Measurements from ENCODE around the gene CFAP77. TPM values are rescaled to one million over a fixed set of nuclear protein-coding genes. Genes with fewer than 3 reads are reported as not detected.
A peak's percentile ranks its signal among the peaks of the same experiment; 100 is the strongest.

Gene CFAP77
- total and polyA plus RNA-seq, 2 of the 13 experiments (the other 11 are each of a cell fraction or from before 2014, with no cell fraction given): not detected

DNA sequence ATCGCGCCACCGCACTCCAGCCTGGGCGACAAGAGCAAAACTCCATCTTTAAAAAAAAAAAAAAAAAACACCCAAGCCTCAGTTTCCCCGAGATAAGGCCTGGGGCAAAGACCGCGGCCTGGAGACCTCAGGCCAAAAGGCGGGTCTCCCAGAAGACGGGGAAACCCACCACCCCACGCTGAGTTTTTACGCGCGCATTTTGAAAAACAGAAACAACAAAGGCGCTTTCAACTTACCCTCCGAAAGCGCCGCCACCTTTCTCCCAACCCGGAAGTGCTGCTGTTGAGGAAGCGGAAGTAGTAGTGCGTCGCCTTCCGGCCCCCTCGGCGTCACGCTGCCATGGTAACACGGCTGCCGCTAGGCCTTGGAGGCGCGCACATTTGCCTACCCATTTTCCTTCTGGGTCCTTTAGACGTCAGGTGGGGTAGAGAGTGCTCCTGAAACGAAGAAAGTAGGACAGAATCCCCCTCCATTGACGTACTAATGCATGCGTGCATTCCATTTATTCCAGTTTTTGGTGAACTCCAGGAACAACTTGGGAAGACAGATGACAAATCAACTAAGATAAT, 3.4 kb upstream of the CFAP77 start, which contains the start of gene TTF1 (continued):
- TF ChIP-seq, protein P1, sequence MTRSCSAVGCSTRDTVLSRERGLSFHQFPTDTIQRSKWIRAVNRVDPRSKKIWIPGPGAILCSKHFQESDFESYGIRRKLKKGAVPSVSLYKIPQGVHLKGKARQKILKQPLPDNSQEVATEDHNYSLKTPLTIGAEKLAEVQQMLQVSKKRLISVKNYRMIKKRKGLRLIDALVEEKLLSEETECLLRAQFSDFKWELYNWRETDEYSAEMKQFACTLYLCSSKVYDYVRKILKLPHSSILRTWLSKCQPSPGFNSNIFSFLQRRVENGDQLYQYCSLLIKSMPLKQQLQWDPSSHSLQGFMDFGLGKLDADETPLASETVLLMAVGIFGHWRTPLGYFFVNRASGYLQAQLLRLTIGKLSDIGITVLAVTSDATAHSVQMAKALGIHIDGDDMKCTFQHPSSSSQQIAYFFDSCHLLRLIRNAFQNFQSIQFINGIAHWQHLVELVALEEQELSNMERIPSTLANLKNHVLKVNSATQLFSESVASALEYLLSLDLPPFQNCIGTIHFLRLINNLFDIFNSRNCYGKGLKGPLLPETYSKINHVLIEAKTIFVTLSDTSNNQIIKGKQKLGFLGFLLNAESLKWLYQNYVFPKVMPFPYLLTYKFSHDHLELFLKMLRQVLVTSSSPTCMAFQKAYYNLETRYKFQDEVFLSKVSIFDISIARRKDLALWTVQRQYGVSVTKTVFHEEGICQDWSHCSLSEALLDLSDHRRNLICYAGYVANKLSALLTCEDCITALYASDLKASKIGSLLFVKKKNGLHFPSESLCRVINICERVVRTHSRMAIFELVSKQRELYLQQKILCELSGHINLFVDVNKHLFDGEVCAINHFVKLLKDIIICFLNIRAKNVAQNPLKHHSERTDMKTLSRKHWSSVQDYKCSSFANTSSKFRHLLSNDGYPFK (CRISPR knock-in tag; IDR thresholded peaks at IDR 0.05; ENCODE audit: borderline replicate concordance): peak; percentile 67; the same call in 1 of the 2 replicates
- no peak for TF ChIP-seq SIX4 (CRISPR knock-in tag; IDR thresholded peaks at IDR 0.05)
- TF ChIP-seq KDM2A (CRISPR knock-in tag; IDR thresholded peaks at IDR 0.05; ENCODE audit: borderline replicate concordance, low read depth): peak; percentile 66; the same call in 1 of the 2 replicates
- TF ChIP-seq ZNF547 (CRISPR knock-in tag; IDR thresholded peaks at IDR 0.05): no peak
- TF ChIP-seq, protein P2, sequence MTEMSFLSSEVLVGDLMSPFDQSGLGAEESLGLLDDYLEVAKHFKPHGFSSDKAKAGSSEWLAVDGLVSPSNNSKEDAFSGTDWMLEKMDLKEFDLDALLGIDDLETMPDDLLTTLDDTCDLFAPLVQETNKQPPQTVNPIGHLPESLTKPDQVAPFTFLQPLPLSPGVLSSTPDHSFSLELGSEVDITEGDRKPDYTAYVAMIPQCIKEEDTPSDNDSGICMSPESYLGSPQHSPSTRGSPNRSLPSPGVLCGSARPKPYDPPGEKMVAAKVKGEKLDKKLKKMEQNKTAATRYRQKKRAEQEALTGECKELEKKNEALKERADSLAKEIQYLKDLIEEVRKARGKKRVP (CRISPR knock-in tag; IDR thresholded peaks at IDR 0.05): no peak
- TF ChIP-seq, protein P3, sequence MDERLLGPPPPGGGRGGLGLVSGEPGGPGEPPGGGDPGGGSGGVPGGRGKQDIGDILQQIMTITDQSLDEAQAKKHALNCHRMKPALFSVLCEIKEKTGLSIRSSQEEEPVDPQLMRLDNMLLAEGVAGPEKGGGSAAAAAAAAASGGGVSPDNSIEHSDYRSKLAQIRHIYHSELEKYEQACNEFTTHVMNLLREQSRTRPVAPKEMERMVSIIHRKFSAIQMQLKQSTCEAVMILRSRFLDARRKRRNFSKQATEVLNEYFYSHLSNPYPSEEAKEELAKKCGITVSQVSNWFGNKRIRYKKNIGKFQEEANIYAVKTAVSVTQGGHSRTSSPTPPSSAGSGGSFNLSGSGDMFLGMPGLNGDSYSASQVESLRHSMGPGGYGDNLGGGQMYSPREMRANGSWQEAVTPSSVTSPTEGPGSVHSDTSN (CRISPR knock-in tag; IDR thresholded peaks at IDR 0.05): no peak
- no peak for TF ChIP-seq MEIS2 (CRISPR knock-in tag; IDR thresholded peaks at IDR 0.05)
- TF ChIP-seq, protein P4, sequence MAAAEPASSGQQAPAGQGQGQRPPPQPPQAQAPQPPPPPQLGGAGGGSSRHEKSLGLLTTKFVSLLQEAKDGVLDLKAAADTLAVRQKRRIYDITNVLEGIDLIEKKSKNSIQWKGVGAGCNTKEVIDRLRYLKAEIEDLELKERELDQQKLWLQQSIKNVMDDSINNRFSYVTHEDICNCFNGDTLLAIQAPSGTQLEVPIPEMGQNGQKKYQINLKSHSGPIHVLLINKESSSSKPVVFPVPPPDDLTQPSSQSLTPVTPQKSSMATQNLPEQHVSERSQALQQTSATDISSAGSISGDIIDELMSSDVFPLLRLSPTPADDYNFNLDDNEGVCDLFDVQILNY (CRISPR knock-in tag; conservative IDR thresholded peaks at IDR 0.05): no peak; the same call in 1 of the 2 replicates
- TF ChIP-seq, protein P5, sequence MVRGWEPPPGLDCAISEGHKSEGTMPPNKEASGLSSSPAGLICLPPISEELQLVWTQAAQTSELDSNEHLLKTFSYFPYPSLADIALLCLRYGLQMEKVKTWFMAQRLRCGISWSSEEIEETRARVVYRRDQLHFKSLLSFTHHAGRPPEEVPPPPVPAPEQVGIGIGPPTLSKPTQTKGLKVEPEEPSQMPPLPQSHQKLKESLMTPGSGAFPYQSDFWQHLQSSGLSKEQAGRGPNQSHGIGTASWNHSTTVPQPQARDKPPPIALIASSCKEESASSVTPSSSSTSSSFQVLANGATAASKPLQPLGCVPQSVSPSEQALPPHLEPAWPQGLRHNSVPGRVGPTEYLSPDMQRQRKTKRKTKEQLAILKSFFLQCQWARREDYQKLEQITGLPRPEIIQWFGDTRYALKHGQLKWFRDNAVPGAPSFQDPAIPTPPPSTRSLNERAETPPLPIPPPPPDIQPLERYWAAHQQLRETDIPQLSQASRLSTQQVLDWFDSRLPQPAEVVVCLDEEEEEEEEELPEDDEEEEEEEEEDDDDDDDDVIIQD (CRISPR knock-in tag; IDR thresholded peaks at IDR 0.05; ENCODE audit: low read depth): no peak
- no peak for TF ChIP-seq PAF1 (CRISPR knock-in tag; IDR thresholded peaks at IDR 0.05)
- TF ChIP-seq ZNF772 (CRISPR knock-in tag; IDR thresholded peaks at IDR 0.05): no peak
- TF ChIP-seq ZNF879 (CRISPR knock-in tag; IDR thresholded peaks at IDR 0.05): no peak
- TF ChIP-seq AGO1 (IDR thresholded peaks at IDR 0.05; ENCODE audit: low read depth, low read length, poor library complexity, severe bottlenecking): no peak
- peak; percentile 91 for TF ChIP-seq RFX1 (IDR thresholded peaks at IDR 0.05)
- TF ChIP-seq KLF15 (CRISPR knock-in tag; IDR thresholded peaks at IDR 0.05; ENCODE audit: borderline replicate concordance): no peak
- TF ChIP-seq, protein P6, sequence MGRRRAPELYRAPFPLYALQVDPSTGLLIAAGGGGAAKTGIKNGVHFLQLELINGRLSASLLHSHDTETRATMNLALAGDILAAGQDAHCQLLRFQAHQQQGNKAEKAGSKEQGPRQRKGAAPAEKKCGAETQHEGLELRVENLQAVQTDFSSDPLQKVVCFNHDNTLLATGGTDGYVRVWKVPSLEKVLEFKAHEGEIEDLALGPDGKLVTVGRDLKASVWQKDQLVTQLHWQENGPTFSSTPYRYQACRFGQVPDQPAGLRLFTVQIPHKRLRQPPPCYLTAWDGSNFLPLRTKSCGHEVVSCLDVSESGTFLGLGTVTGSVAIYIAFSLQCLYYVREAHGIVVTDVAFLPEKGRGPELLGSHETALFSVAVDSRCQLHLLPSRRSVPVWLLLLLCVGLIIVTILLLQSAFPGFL (CRISPR knock-in tag; IDR thresholded peaks at IDR 0.05): no peak
- no peak for TF ChIP-seq SP5 (CRISPR knock-in tag; IDR thresholded peaks at IDR 0.05; ENCODE audit: borderline replicate concordance, low read depth)
- TF ChIP-seq, protein P7, sequence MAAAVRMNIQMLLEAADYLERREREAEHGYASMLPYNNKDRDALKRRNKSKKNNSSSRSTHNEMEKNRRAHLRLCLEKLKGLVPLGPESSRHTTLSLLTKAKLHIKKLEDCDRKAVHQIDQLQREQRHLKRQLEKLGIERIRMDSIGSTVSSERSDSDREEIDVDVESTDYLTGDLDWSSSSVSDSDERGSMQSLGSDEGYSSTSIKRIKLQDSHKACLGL (CRISPR knock-in tag; IDR thresholded peaks at IDR 0.05): no peak
- TF ChIP-seq, protein P8, sequence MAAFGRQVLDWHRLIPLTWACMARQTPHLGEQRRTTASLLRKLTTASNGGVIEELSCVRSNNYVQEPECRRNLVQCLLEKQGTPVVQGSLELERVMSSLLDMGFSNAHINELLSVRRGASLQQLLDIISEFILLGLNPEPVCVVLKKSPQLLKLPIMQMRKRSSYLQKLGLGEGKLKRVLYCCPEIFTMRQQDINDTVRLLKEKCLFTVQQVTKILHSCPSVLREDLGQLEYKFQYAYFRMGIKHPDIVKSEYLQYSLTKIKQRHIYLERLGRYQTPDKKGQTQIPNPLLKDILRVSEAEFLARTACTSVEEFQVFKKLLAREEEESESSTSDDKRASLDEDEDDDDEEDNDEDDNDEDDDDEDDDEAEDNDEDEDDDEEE (CRISPR knock-in tag; IDR thresholded peaks at IDR 0.05): no peak; the same call in 1 of the 2 replicates
